Measurements from ENCODE around the gene FAM193A.
"Not testable (repeated sequence)": the region's sequence is repeated elsewhere in the genome, so short reads cannot be mapped to it uniquely, and the experiment has no call there.

Gene FAM193A

DNA sequence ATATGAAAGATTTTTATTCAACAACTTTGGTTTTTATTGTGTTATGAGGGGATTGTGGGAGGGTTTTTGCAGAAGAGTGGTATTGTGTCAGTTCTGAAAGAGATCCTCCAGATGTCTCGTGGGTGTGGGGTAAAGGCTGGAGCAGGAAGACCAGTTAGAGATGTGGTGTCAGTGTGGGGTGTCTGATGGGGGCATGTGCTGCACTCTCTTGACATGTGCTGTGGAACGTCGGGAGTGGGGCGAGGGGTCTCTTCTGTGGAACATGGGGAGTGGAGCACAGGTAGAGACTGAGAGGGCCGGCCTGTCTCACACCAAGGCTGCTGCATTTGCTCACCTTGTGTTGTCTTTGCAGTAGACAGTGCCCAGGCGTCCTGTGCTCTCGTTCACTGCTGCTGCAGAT is 37.6 kb downstream of the FAM193A start:
- no peaks in the 10 kb centered on the region; the same call in 1 of the 2 replicates for H3K9me3 ChIP-seq
- no peaks in the 10 kb centered on the region for H3K27me3 ChIP-seq (ENCODE audit: low read depth)
- H3K36me3 ChIP-seq (replicated peaks): no peaks in the 10 kb centered on the region
- H3K4me3 ChIP-seq: no peak overlapping the region
- no peak for DNase-seq (ENCODE audit: low spot score in 2 of 2)
- in situ Hi-C loops (cut with MboI; ENCODE audit: low sequenced_read_pairs): no loop called here
- no peaks in the 10 kb centered on the region for H3K4me1 ChIP-seq

DNA sequence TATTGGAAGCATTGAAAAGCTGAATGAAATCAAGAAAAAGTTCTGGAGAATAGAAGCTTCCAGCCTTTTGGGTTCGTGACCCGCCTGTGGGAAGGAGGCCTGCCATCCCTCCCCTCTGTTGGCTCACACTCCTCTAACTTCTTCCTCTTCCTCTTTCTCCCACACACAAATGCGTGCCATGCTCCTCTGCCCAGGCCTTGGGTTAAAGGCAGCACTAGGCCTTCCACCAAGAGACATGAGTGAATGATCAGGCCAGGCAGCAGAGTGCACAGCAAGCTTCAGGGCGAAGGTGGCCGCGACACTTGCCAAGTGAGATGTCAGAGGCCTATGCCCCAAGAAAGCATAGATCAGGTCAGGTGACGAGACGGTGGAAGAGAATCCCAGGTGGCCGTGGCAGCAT is 38.4 kb downstream of the FAM193A start:
- Histone ChIP-seq H3K36me3 (replicated peaks) (no peaks in the 10 kb centered on the region), H3K9me3 (no peaks in the 10 kb centered on the region; the same call in 1 of the 2 replicates), H3K27me3 (ENCODE audit: low read depth) (no peaks in the 10 kb centered on the region), H3K4me3 (no peak overlapping the region), H3K4me1 (no peaks in the 10 kb centered on the region)
- in situ Hi-C loops (cut with MboI; ENCODE audit: low sequenced_read_pairs): no loop called here
- DNase-seq (ENCODE audit: low spot score in 2 of 2): no peak

DNA sequence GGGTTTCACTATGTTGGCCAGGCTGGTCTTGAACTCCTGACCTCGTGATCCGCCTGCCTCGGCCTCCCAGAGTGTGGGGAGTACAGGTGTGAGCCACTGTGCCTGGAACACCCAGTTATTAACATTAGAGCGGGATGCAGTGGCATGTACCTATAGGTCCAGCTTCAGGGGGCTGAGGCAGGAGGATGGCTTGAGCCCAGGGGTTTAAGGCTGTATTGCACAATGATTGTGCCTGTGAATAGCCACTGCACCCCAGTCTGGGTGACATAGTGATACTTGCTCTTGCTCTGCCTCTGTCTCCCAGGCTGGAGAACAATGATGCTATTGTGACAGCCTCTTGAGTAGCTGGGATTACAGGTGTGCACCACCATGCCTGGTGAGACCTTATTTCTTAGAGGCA is 39.8 kb downstream of the FAM193A start:
- no peaks in the 10 kb centered on the region for H3K27me3 ChIP-seq (ENCODE audit: low read depth)
- DNase-seq (ENCODE audit: low spot score in 2 of 2): no peak
- peaks cover 3% of the 10 kb centered on the region; the same call in 1 of the 2 replicates for H3K36me3 ChIP-seq (replicated peaks)
- H3K4me1 ChIP-seq: no peaks in the 10 kb centered on the region
- H3K4me3 ChIP-seq: no peak overlapping the region
- in situ Hi-C loops (cut with MboI; ENCODE audit: low sequenced_read_pairs): no loop called here
- no peaks in the 10 kb centered on the region; the same call in 1 of the 2 replicates for H3K9me3 ChIP-seq

DNA sequence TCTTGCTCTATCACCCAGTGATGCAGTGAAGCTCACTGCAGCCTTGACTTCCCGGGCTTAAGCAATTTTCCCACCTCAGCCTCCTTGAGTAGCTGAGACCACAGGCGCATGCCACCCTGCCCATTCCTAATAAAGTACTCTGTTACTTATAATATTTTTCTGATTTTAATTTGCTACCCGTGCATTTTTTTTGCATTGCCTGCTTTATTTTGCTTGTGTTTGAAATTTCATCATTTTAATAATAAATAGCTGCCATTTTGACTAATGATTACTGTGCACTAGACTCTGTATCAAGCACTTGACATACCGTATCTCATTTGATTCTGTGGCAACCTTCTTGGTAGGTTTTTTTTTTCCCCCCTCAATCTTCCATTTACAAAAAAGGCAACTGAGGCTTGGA is 41.7 kb downstream of the FAM193A start:
- peaks cover 3% of the 10 kb centered on the region; the same call in 1 of the 2 replicates for H3K36me3 ChIP-seq (replicated peaks)
- H3K9me3 ChIP-seq: no peaks in the 10 kb centered on the region; the same call in 1 of the 2 replicates
- peaks cover 3% of the 10 kb centered on the region; the same call in 1 of the 2 replicates for H3K4me1 ChIP-seq
- no peak overlapping the region for H3K4me3 ChIP-seq
- no peak for DNase-seq (ENCODE audit: low spot score in 2 of 2)
- no peaks in the 10 kb centered on the region for H3K27me3 ChIP-seq (ENCODE audit: low read depth)
- in situ Hi-C loops (cut with MboI; ENCODE audit: low sequenced_read_pairs): no loop called here

DNA sequence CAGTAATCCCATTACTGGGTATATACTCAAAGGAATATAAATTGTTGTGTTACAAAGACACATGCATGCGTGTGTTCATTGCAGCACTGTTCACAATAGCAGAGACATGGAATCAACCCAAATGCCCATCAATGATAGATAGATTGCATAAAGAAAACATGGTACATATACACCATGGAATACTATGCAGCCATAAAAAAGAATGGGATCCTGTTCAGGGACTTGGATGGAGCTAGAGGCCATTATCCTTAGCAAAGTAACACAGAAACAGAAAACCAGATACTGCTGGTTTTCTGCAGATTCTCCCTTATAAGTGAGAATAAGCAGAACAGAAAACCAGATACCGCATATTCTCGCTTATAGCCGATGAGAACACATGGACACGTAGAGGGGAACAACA is 43.5 kb downstream of the FAM193A start:
- DNase-seq (ENCODE audit: low spot score in 2 of 2): no peak
- Histone ChIP-seq H3K4me3 (no peak overlapping the region), H3K36me3 (replicated peaks) (peaks cover 3% of the 10 kb centered on the region; the same call in 1 of the 2 replicates), H3K27me3 (ENCODE audit: low read depth) (no peaks in the 10 kb centered on the region), H3K4me1 (peaks cover 3% of the 10 kb centered on the region; the same call in 1 of the 2 replicates), H3K9me3 (no peaks in the 10 kb centered on the region; the same call in 1 of the 2 replicates)
- in situ Hi-C loops (cut with MboI; ENCODE audit: low sequenced_read_pairs): no loop called here

DNA sequence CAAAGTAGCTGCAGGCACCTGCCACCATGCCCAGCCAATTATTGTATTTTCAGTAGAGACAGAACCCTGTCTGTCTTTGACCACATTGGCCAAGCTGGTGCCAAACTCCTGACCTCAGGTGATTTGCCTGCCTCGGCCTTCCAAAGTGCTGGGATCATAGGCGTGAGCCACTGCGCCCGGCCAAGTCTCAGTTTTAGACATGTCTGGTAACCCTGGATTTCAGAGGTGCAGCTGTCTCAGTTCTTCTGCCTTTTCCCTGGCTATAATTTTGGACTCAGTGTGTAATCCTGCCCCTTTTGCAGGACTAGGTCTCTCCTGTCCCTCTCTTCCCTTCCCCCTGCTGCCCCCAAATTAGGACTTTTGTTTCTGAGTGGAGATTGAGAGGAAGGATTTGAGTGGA is 46.6 kb downstream of the FAM193A start:
- Histone ChIP-seq H3K9me3 (no peaks in the 10 kb centered on the region), H3K4me1 (peaks cover 3% of the 10 kb centered on the region; the same call in 1 of the 2 replicates), H3K4me3 (no peak overlapping the region), H3K36me3 (replicated peaks) (peaks cover 3% of the 10 kb centered on the region; the same call in 1 of the 2 replicates), H3K27me3 (ENCODE audit: low read depth) (no peaks in the 10 kb centered on the region)
- in situ Hi-C loops (cut with MboI; ENCODE audit: low sequenced_read_pairs): no loop called here
- no peak for DNase-seq (ENCODE audit: low spot score in 2 of 2)

DNA sequence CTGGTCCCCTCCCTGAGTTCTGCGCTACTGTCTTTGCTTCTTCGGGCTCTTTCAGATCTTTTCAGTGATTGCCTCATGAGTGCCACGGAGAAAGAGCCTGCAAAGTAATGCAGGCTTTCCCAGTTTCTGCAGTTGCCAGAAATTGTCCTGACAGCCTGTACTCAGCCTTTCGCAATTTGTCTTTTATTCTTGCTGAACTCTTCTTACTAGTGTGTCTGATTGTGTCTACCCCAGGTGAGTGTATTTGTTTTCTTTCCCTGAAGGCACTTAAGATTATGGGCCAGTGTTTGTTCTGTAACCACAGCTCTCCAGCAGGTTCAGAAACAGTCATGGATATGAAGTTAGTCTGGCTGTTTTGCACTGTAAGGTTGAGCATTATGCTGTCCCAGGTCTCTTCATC is 47.1 kb downstream of the FAM193A start:
- in situ Hi-C loops (cut with MboI; ENCODE audit: low sequenced_read_pairs): no loop called here
- no peak overlapping the region for H3K4me3 ChIP-seq
- no peak for DNase-seq (ENCODE audit: low spot score in 2 of 2)

DNA sequence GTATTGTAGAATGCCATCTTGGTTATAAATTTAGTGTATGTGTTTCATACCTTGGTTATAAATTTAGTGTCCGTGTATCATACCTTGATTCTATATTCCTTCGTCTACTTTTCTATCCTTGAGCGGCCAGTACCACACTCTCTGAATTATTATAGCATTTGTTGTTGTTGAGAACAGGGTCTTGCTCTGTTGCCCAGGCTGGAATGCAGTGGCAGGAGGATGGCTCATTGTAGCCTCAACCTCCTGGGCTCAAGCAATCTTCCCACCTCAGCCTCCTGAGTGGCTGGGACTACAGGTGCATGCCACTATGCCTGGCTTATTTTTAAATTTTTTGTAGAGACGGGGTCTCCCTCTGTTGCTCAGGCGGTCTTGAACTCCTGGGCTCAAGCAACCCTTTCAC is 50.1 kb downstream of the FAM193A start:
- no peaks in the 10 kb centered on the region for H3K36me3 ChIP-seq (replicated peaks)
- H3K27me3 ChIP-seq (ENCODE audit: low read depth): no peaks in the 10 kb centered on the region
- no peaks in the 10 kb centered on the region for H3K9me3 ChIP-seq
- H3K4me1 ChIP-seq: peaks cover 7% of the 10 kb centered on the region; the same call in 1 of the 2 replicates
- in situ Hi-C loops (cut with MboI; ENCODE audit: low sequenced_read_pairs): no loop called here
- no peak overlapping the region for H3K4me3 ChIP-seq
- DNase-seq (ENCODE audit: low spot score in 2 of 2): no peak

More for the DNA sequence above, 47.1 kb downstream of the FAM193A start:
- Histone ChIP-seq H3K36me3 (replicated peaks) (peaks cover 3% of the 10 kb centered on the region; the same call in 1 of the 2 replicates), H3K4me1 (peaks cover 3% of the 10 kb centered on the region; the same call in 1 of the 2 replicates), H3K9me3 (no peaks in the 10 kb centered on the region), H3K27me3 (ENCODE audit: low read depth) (no peaks in the 10 kb centered on the region)

DNA sequence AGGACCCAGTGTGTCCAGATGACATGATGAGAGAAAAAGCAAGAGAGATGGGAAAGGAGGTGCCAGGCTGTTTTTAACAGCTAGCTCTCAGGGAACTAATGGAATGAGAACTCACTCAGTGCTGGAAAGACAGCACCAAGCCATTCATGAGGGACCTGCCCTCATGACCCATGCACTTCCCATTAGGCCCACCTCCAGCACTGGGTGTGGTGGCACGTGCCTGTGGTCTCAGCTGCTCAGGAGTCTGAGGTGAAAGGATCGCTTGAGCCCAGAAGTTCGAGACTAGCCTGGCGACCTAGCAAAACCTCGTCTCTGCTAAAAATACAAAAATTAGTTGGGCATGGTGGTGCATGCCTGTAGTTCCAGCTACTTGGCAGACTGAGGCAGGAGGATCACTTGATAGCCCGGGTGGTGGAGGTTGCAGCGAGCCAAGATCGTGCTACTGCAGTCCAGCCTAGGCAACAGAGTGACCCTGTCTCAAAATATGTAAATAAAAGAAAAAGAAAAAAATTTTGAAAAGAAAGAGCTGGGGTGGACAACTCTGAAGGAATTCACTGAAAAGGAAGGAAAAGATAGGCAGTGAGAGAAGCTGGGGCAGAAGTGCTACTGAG is 50.9 kb downstream of the FAM193A start:
- peaks cover 7% of the 10 kb centered on the region; the same call in 1 of the 2 replicates for H3K4me1 ChIP-seq
- no peak for DNase-seq (ENCODE audit: low spot score in 2 of 2)
- no peak overlapping the region for H3K4me3 ChIP-seq

DNA sequence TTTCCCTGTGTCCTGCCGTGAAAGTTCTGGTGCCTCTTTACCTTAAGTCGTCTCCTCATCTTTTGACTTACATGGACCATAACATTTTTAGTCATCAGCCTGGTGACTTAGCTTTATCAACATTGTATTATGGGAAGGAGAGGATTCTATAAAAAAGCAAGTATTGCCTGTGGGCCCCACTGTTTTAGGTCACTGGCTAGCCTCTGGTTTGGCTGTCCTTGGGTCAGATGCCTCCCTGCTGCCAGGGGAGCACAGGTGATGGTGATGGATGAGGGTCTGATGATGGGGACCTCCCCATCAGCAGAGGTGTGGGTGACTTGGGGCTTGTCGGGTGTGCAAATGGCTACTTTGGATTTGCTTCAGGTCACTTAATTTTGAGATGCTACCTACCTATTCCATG is 51.8 kb downstream of the FAM193A start:
- Histone ChIP-seq H3K4me1 (peaks cover 4% of the 10 kb centered on the region; the same call in 1 of the 2 replicates), H3K4me3 (no peak overlapping the region), H3K27me3 (ENCODE audit: low read depth) (no peaks in the 10 kb centered on the region), H3K9me3 (no peaks in the 10 kb centered on the region), H3K36me3 (replicated peaks) (no peaks in the 10 kb centered on the region)
- no peak for DNase-seq (ENCODE audit: low spot score in 2 of 2)
- in situ Hi-C loops (cut with MboI; ENCODE audit: low sequenced_read_pairs): no loop called here

More for the DNA sequence above, 50.9 kb downstream of the FAM193A start:
- in situ Hi-C loops (cut with MboI; ENCODE audit: low sequenced_read_pairs): no loop called here
- Histone ChIP-seq H3K27me3 (ENCODE audit: low read depth) (no peaks in the 10 kb centered on the region), H3K36me3 (replicated peaks) (no peaks in the 10 kb centered on the region), H3K9me3 (no peaks in the 10 kb centered on the region)

DNA sequence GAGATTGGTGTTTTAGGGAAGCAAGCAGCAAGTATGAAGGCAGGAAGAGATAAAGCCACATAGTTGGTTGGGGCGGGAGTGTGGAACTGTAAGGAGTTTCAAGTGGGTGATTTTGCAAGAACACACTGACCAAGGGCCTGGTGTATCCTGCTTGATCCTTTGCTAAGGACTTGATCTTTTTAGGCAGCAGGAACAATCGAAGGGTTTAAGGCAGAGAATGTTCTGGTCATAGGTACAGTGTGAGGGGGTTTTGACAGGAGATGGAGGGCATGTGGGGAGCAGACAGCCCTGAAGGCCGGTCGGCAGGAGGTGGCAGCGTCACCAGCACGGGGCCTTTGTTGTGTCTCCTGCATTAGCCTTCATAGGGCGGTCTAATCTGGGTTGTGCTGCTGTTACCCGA is 54.7 kb downstream of the FAM193A start:
- Histone ChIP-seq H3K9me3 (no peaks in the 10 kb centered on the region), H3K36me3 (replicated peaks) (peaks cover 4% of the 10 kb centered on the region), H3K27me3 (ENCODE audit: low read depth) (no peaks in the 10 kb centered on the region), H3K4me1 (peaks cover 4% of the 10 kb centered on the region; the same call in 1 of the 2 replicates), H3K4me3 (no peak overlapping the region)
- no peak for DNase-seq (ENCODE audit: low spot score in 2 of 2)
- in situ Hi-C loops (cut with MboI; ENCODE audit: low sequenced_read_pairs): no loop called here

DNA sequence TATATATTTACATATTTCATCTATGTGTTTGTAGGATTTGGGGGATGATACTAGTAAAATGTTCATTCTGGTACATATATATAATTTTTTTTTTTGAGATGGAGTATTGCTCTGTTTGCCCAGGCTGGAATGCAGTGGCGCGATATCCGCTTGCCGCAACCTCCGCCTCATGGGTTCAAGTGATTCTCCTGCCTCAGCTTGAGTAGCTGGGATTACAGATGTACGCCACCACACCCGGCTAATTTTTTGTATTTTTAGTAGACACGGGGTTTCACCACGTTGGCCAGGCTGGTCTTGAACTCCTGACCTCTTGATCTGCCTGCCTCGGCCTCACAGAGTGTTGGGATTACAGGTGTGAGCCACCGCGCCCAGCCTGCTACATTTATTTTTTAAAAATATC is 55.6 kb downstream of the FAM193A start:
- DNase-seq (ENCODE audit: low spot score in 2 of 2); H3K27me3 ChIP-seq (ENCODE audit: low read depth); H3K4me1 ChIP-seq; H3K36me3 ChIP-seq (replicated peaks); H3K4me3 ChIP-seq; in situ Hi-C loops (cut with MboI; ENCODE audit: low sequenced_read_pairs); H3K9me3 ChIP-seq: not testable (repeated sequence)

DNA sequence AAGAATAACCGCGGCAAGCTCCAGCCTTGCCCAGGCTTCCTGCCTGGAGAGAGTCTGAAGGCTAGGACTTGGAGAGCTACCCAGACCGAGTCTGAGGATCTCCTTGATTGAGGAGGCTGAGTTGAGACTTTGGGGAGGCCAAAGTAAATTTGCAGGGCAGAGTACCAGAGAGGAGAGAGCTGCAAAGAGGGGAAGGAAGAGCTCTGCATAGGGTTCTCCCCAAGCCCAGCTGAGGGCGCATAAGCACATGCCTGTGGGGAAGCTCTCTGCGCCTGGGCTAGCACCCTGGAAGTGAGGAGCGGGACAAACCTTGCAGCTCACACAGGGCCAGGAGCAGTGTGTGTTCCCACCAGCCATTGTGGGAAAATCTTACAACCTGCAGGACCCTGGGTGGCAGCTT is 56.1 kb downstream of the FAM193A start:
- in situ Hi-C loops (cut with MboI; ENCODE audit: low sequenced_read_pairs): no loop called here
- H3K4me3 ChIP-seq: no peak overlapping the region
- no peaks in the 10 kb centered on the region for H3K9me3 ChIP-seq
- no peak for DNase-seq (ENCODE audit: low spot score in 2 of 2)
- peaks cover 8% of the 10 kb centered on the region; the same call in 1 of the 2 replicates for H3K4me1 ChIP-seq
- H3K36me3 ChIP-seq (replicated peaks): peaks cover 11% of the 10 kb centered on the region
- no peaks in the 10 kb centered on the region for H3K27me3 ChIP-seq (ENCODE audit: low read depth)

DNA sequence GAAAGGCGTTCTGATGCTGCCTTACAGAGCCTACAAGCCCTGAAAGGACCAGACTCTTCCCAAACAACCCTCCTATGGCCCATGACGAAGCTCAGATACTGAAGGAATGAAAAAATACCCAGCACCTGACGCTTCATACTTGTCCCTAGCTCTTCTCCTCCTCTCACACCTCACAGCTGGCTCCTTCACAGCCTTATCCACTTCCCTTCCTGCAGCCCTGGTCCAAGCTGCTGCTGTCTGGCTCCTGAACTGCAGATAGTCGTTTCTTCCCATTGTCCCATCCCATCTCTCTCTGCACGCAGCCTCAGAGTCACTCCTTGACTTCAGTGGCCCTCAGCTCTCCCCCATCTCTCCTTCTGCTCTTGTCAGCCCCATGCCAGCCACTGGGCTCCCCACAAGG is 56.6 kb downstream of the FAM193A start:
- no peak for DNase-seq (ENCODE audit: low spot score in 2 of 2)
- H3K27me3 ChIP-seq (ENCODE audit: low read depth): no peaks in the 10 kb centered on the region
- no peak overlapping the region for H3K4me3 ChIP-seq
- in situ Hi-C loops (cut with MboI; ENCODE audit: low sequenced_read_pairs): no loop called here
- peaks cover 11% of the 10 kb centered on the region for H3K4me1 ChIP-seq
- peaks cover 13% of the 10 kb centered on the region for H3K36me3 ChIP-seq (replicated peaks)
- H3K9me3 ChIP-seq: no peaks in the 10 kb centered on the region
